SH-SY5Y (cell line): ENCODE measurements around the gene CEACAM6.

ENCODE experiments used
- GATA2 ChIP-seq: IDR thresholded peaks from 2 replicates; pipeline ENCODE4 v1.6.1; 2011; ENCODE audit warnings: mild to moderate bottlenecking, low read depth, low read length
- GATA3 ChIP-seq: IDR thresholded peaks from 2 replicates; pipeline ENCODE4 v1.6.1; 2011; ENCODE audit warnings: low read depth, mild to moderate bottlenecking, low read length, moderate library complexity

- TF ChIP-seq GATA3 (no peak), GATA2 (no peak)
Measured at GRCh38 chr19:41758846-41759245, 3.5 kb downstream of the CEACAM6 start.
